ENCODE results near the gene DLG4.
"Not testable (repeated sequence)": the region's sequence is repeated elsewhere in the genome, so short reads cannot be mapped to it uniquely, and the experiment has no call there.

GRCh38 chr17:7182101-7182500, 37.5 kb downstream of the DLG4 start:
- TF ChIP-seq, protein P1, sequence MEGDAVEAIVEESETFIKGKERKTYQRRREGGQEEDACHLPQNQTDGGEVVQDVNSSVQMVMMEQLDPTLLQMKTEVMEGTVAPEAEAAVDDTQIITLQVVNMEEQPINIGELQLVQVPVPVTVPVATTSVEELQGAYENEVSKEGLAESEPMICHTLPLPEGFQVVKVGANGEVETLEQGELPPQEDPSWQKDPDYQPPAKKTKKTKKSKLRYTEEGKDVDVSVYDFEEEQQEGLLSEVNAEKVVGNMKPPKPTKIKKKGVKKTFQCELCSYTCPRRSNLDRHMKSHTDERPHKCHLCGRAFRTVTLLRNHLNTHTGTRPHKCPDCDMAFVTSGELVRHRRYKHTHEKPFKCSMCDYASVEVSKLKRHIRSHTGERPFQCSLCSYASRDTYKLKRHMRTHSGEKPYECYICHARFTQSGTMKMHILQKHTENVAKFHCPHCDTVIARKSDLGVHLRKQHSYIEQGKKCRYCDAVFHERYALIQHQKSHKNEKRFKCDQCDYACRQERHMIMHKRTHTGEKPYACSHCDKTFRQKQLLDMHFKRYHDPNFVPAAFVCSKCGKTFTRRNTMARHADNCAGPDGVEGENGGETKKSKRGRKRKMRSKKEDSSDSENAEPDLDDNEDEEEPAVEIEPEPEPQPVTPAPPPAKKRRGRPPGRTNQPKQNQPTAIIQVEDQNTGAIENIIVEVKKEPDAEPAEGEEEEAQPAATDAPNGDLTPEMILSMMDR (IDR thresholded peaks at IDR 0.05), result not testable (repeated sequence)
- TF ChIP-seq POLR2A (IDR thresholded peaks at IDR 0.05), result not testable (repeated sequence)
